Stimulated activated naive B cell treated with anti-CD40 and anti-IgM and Interleukin-4, amounts not matched to agents 10 μg/mL and 1 μg/mL and 100 μg/mL, for 72 hours (primary cell): ENCODE results near the gene NADK.
"Not testable (repeated sequence)": the region's sequence is repeated elsewhere in the genome, so short reads cannot be mapped to it uniquely, and the experiment has no call there.

Source experiments
- ATAC-seq, 2 donors: fragments of 150-1000 bp; cut with Tn5 transposase; replicated peaks; 2 replicates each; pipeline ENCODE4 v1.10.0; 2021; ENCODE audit warnings: moderate library complexity in 1 of 2
- DNase-seq: peaks from one replicate; pipeline ENCODE4 v3.0.0; 2021
- H3K27ac Mint-ChIP-seq: one replicate; pipeline ENCODE4 v1.8.0; 2022; ENCODE audit warnings: mild to moderate bottlenecking, mixed read lengths
- H3K27me3 Mint-ChIP-seq, 2 donors: one replicate each; pipeline ENCODE4 v1.8.0; 2022; ENCODE audit warnings: mixed read lengths in 2 of 2
- H3K36me3 Mint-ChIP-seq, 2 donors: one replicate each; pipeline ENCODE4 v1.8.0; 2022; ENCODE audit warnings: mixed read lengths in 2 of 2, mild to moderate bottlenecking in 1 of 2
- H3K4me1 Mint-ChIP-seq, 2 donors: one replicate each; pipeline ENCODE4 v1.8.0; 2022; ENCODE audit warnings: mixed read lengths in 2 of 2, mild to moderate bottlenecking in 1 of 2
- H3K4me3 Mint-ChIP-seq, 2 donors: one replicate each; pipeline ENCODE4 v1.8.0; 2022; ENCODE audit warnings: mild to moderate bottlenecking in 2 of 2, mixed read lengths in 2 of 2, moderate library complexity in 1 of 2
- H3K9me3 Mint-ChIP-seq, 2 donors: one replicate each; pipeline ENCODE4 v1.8.0; 2022; ENCODE audit warnings: mixed read lengths in 2 of 2, mild to moderate bottlenecking in 1 of 2

NADK gene

DNA sequence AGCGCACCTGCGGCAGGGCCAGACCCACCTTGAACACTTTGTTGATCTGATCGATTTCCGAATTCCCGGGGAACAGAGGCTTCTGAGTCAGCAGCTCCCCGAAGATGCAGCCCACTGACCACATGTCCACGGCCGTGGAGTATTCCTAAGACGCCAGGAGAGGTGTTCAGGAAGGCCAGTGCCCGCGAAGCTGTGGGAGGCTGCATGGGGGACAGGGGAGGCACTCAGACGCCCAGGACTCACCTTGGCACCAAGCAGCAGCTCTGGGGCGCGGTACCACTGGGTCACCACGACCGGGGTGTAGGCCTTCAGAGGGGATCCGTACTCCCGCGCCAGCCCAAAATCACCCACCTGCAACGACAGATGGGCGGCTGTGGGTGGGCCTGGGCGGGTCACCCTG, 74.5 kb downstream of the NADK start:
- Mint-ChIP-seq H3K27ac (no peak overlapping the region), H3K9me3 (no peaks in the 10 kb centered on the region), H3K27me3 (no peaks in the 10 kb centered on the region), H3K4me1 (no peaks in the 10 kb centered on the region), H3K36me3 (peaks cover 3 to 4% of the 10 kb centered on the region in 2 donors), H3K4me3 (no peak overlapping the region)
- DNase-seq (no peak), ATAC-seq (no peak)

DNA sequence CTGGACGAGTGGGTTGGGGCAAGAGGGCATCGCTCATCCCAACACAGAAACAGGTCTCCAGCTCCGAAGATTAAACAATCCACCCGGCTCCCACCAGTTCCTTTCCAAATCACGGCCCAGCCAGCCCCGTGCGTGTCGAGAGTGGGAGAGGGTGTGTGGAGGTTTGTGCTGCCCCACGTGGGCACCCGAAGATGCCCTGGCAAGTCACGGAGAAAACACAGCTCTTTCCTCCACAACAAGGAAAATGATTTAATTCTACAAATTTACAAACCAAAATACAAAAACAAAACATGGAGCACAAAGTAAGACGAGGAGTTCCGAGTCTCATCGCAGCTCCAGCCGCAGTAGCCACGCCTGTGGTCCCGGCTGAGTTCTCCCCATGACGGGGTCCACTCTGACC, 75.8 kb downstream of the NADK start:
- not testable (repeated sequence) for ATAC-seq, H3K36me3 Mint-ChIP-seq, DNase-seq, H3K27me3 Mint-ChIP-seq, H3K4me3 Mint-ChIP-seq, H3K9me3 Mint-ChIP-seq, H3K27ac Mint-ChIP-seq, H3K4me1 Mint-ChIP-seq
